GM19025 (cell line): Measurements from ENCODE around the gene GAGE12J.
"Not testable (repeated sequence)": the region's sequence is repeated elsewhere in the genome, so short reads cannot be mapped to it uniquely, and the experiment has no call there.

ENCODE experiments used
- ATAC-seq: cut with Tn5 transposase; IDR thresholded peaks from one replicate; pipeline ENCODE4 v1.9.1; 2021; ENCODE audit warnings: mild to moderate bottlenecking, low read depth, moderate library complexity; ENCODE audit not compliant: unreplicated experiment

GAGE12J gene

GRCh38 chrX:49309401-49309981 is 12.3 kb upstream of the GAGE12J start:
- no peak for ATAC-seq

GRCh38 chrX:49310371-49310770 is 11.5 kb upstream of the GAGE12J start:
- no peak for ATAC-seq

- no peak for ATAC-seq
Measured at GRCh38 chrX:49312176-49312575, 9.7 kb upstream of the GAGE12J start.

- ATAC-seq = no peak
Measured at GRCh38 chrX:49316085-49316484, 5.8 kb upstream of the GAGE12J start.

GRCh38 chrX:49322266-49322665 is 429 bp downstream of the GAGE12J start:
- not testable (repeated sequence) for ATAC-seq

- not testable (repeated sequence) for ATAC-seq
Measured at GRCh38 chrX:49323735-49324134, 1.9 kb downstream of the GAGE12J start.

GRCh38 chrX:49330421-49330820 is 8.6 kb downstream of the GAGE12J start:
- not testable (repeated sequence) for ATAC-seq

- ATAC-seq = not testable (repeated sequence)
Measured at GRCh38 chrX:49331282-49331681, 9.4 kb downstream of the GAGE12J start, which contains the start of gene GAGE13. Gene GAGE13, plus strand, starts transcription at chrX:49331582. Its CDS starts 1,156 bp downstream, at chrX:49332738.

GRCh38 chrX:49331841-49332240 is 10.0 kb downstream of the GAGE12J start:
- not testable (repeated sequence) for ATAC-seq

GRCh38 chrX:49341449-49341848 is 19.6 kb downstream of the GAGE12J start:
- ATAC-seq = not testable (repeated sequence)

- ATAC-seq = not testable (repeated sequence)
Measured at GRCh38 chrX:49344496-49345175, 22.8 kb downstream of the GAGE12J start.

- not testable (repeated sequence) for ATAC-seq
Measured at GRCh38 chrX:49345402-49345801, 23.6 kb downstream of the GAGE12J start.

- ATAC-seq = not testable (repeated sequence)
Measured at GRCh38 chrX:49346150-49346549, 24.3 kb downstream of the GAGE12J start.
